GM23338 (cell line): ENCODE measurements around the gene EXOSC3. TPM values are rescaled to one million over a fixed set of nuclear protein-coding genes. Genes with fewer than 3 reads are reported as not detected.

Source experiments
- ATAC-seq: fragments of 200-7000 bp; cut with Tn5 transposase; 3 replicates; pipeline ENCODE4 v1.9.1; 2020
- DNase-seq: peaks from one replicate; pipeline ENCODE4 v3.0.0-alpha.2; 2015; ENCODE audit warnings: low spot score
- H2AFZ ChIP-seq: fragments of 200-600 bp; sonication (generic); 2 replicates; pipeline ENCODE4 v1.8.0; 2016; ENCODE audit warnings: antibody characterized with exemption, mild to moderate bottlenecking, moderate library complexity
- H3F3A ChIP-seq: fragments of 200-600 bp; sonication (generic); replicated peaks from 2 replicates; pipeline ENCODE4 v1.8.0; 2017; ENCODE audit warnings: antibody characterized with exemption, mixed run types, low read depth
- H3K27ac ChIP-seq: fragments of 200-600 bp; sonication (generic); 2 replicates; pipeline ENCODE4 v1.6.1; 2016; ENCODE audit warnings: low read depth
- H3K27me3 ChIP-seq: fragments of 200-600 bp; sonication (generic); 2 replicates; pipeline ENCODE4 v1.8.0; 2016; ENCODE audit warnings: mild to moderate bottlenecking, mixed run types, moderate library complexity; ENCODE audit not compliant: insufficient read depth
- H3K36me3 ChIP-seq: fragments of 200-600 bp; sonication (generic); 2 replicates; pipeline ENCODE4 v1.8.0; 2016; ENCODE audit warnings: mild to moderate bottlenecking; ENCODE audit not compliant: insufficient read depth
- H3K4me1 ChIP-seq: fragments of 200-600 bp; sonication (generic); 2 replicates; pipeline ENCODE4 v1.8.0; 2016; ENCODE audit warnings: mild to moderate bottlenecking, moderate library complexity; ENCODE audit not compliant: insufficient read depth
- H3K4me2 ChIP-seq: fragments of 200-600 bp; sonication (generic); 2 replicates; pipeline ENCODE4 v1.7.1; 2017; ENCODE audit warnings: mixed run types
- H3K4me3 ChIP-seq: fragments of 200-600 bp; sonication (generic); 2 replicates; pipeline ENCODE4 v1.6.1; 2016; ENCODE audit warnings: mixed run types
- H3K79me2 ChIP-seq: fragments of 200-600 bp; sonication (generic); replicated peaks from 2 replicates; pipeline ENCODE4 v1.8.0; 2017; ENCODE audit warnings: mild to moderate bottlenecking; ENCODE audit not compliant: insufficient read depth
- H3K9me2 ChIP-seq: fragments of 200-600 bp; sonication (generic); 2 replicates; pipeline ENCODE4 v1.8.0; 2017; ENCODE audit not compliant: insufficient read depth
- H4K20me1 ChIP-seq: fragments of 200-600 bp; sonication (generic); replicated peaks from 2 replicates; pipeline ENCODE4 v1.8.0; 2017; ENCODE audit warnings: mild to moderate bottlenecking; ENCODE audit not compliant: insufficient read depth
- H3K27ac Mint-ChIP-seq: 2 replicates; pipeline ENCODE4 v1.8.0; 2020; ENCODE audit warnings: inconsistent platforms, mild to moderate bottlenecking, moderate library complexity, mixed read lengths
- H3K27me3 Mint-ChIP-seq: 3 replicates; pipeline ENCODE4 v1.8.0; 2022; ENCODE audit warnings: low read depth, mild to moderate bottlenecking, moderate library complexity, mixed read lengths, inconsistent platforms; ENCODE audit not compliant: insufficient read depth, poor library complexity
- H3K36me3 Mint-ChIP-seq: 3 replicates; pipeline ENCODE4 v1.8.0; 2021; ENCODE audit warnings: low read depth, mild to moderate bottlenecking, inconsistent platforms, moderate library complexity, mixed read lengths
- H3K4me1 Mint-ChIP-seq: 3 replicates; pipeline ENCODE4 v1.8.0; 2020; ENCODE audit warnings: mild to moderate bottlenecking, inconsistent platforms, mixed read lengths
- H3K4me3 Mint-ChIP-seq: 3 replicates; pipeline ENCODE4 v1.8.0; 2021; ENCODE audit warnings: moderate library complexity, mild to moderate bottlenecking, inconsistent platforms, mixed read lengths
- H3K9me3 Mint-ChIP-seq: 3 replicates; pipeline ENCODE4 v1.8.0; 2020; ENCODE audit warnings: moderate library complexity, mild to moderate bottlenecking, inconsistent platforms, mixed read lengths
- CREB1 ChIP-seq: fragments of 250-450 bp; sonication (Bioruptor Pico); IDR thresholded peaks from 2 replicates; pipeline ENCODE4 v1.5.0; 2020; ENCODE audit warnings: low read depth, mild to moderate bottlenecking, moderate library complexity
- ETS1 ChIP-seq: IDR thresholded peaks from 2 replicates; pipeline ENCODE4 v1.6.1; 2016; ENCODE audit warnings: antibody characterized with exemption
- EZH2 ChIP-seq: fragments of 200-600 bp; sonication (generic); IDR thresholded peaks from one replicate; pipeline ENCODE4 v1.8.0; 2017; ENCODE audit warnings: antibody characterized with exemption, mild to moderate bottlenecking, low read depth; ENCODE audit not compliant: unreplicated experiment
- EZH2phosphoT487 ChIP-seq: fragments of 200-600 bp; sonication (generic); IDR thresholded peaks from one replicate; pipeline ENCODE4 v1.8.1; 2018; ENCODE audit warnings: antibody characterized with exemption; ENCODE audit not compliant: unreplicated experiment
- JUNB ChIP-seq: IDR thresholded peaks from one replicate; pipeline ENCODE4 v1.6.1; 2016; ENCODE audit warnings: antibody characterized with exemption; ENCODE audit not compliant: unreplicated experiment
- NANOG ChIP-seq: IDR thresholded peaks from 2 replicates; pipeline ENCODE4 v1.6.1; 2016; ENCODE audit warnings: antibody characterized with exemption, borderline replicate concordance
- POLR2AphosphoS5 ChIP-seq: IDR thresholded peaks from 2 replicates; pipeline ENCODE4 v1.6.1; 2016; ENCODE audit warnings: antibody characterized with exemption, low read depth
- STAT1 ChIP-seq: IDR thresholded peaks from one replicate; pipeline ENCODE4 v1.6.1; 2016; ENCODE audit warnings: antibody characterized with exemption; ENCODE audit not compliant: unreplicated experiment
- ZNF114 ChIP-seq: fragments of 250-450 bp; sonication (Bioruptor Pico); IDR thresholded peaks from 2 replicates; pipeline ENCODE4 v1.5.0; 2020; ENCODE audit warnings: mild to moderate bottlenecking, moderate library complexity
- ZNF331 ChIP-seq: fragments of 250-450 bp; sonication (Bioruptor Pico); IDR thresholded peaks from 2 replicates; pipeline ENCODE4 v1.5.0; 2020; ENCODE audit warnings: low read depth, mild to moderate bottlenecking, moderate library complexity
- polyA plus RNA-seq: library from polyadenylated mRNA; unstranded; fragments of >200 nt; fragmentation: Nextera tagmentation; extraction: Ambion mirVana; gene quantifications from 2 replicates; pipeline ENCODE4 v1.2.1, GENCODE V29; 2016
- total RNA-seq: library from RNA; depleted of rRNA; stranded (reverse); fragments of >200 nt; shearing (Covaris generic); gene quantifications from 2 replicates; pipeline ENCODE4 v1.2.3, GENCODE V29; 2014
- TF ChIP-seq, protein P1 (sequence below): fragments of 250-450 bp; sonication (Bioruptor Pico); IDR thresholded peaks from 2 replicates; pipeline ENCODE4 v1.5.0; 2020; ENCODE audit warnings: mild to moderate bottlenecking, moderate library complexity
- TF ChIP-seq, protein P2 (sequence below): IDR thresholded peaks from one replicate; pipeline ENCODE4 v1.6.1; 2018; ENCODE audit warnings: antibody characterized with exemption; ENCODE audit not compliant: unreplicated experiment
- TF ChIP-seq, protein P3 (sequence below), 2 experiments: fragments of 200-600 bp in 1 of 2; sonication (generic) in 1 of 2; conservative IDR thresholded peaks; 2 replicates each; pipeline versions ENCODE4 v1.5.1 to v1.6.1; 2016 to 2017; ENCODE audit warnings: antibody characterized with exemption in 2 of 2, low read depth in 2 of 2, mild to moderate bottlenecking in 2 of 2, moderate library complexity in 1 of 2

EXOSC3 gene
- total and polyA plus RNA-seq, 2 experiments from 2014 or later, result 62.3 to 149 TPM

GRCh38 chr9:37732086-37732741 is 52.6 kb downstream of the EXOSC3 start:
- TF ChIP-seq STAT1 (no peak), ETS1 (no peak), CREB1 (CRISPR knock-in tag) (no peak), POLR2AphosphoS5 (no peak), NANOG (no peak), JUNB (no peak), ZNF331 (CRISPR knock-in tag) (no peak), EZH2 (no peak), EZH2phosphoT487 (no peak), ZNF114 (CRISPR knock-in tag) (no peak)
- TF ChIP-seq, protein P1, sequence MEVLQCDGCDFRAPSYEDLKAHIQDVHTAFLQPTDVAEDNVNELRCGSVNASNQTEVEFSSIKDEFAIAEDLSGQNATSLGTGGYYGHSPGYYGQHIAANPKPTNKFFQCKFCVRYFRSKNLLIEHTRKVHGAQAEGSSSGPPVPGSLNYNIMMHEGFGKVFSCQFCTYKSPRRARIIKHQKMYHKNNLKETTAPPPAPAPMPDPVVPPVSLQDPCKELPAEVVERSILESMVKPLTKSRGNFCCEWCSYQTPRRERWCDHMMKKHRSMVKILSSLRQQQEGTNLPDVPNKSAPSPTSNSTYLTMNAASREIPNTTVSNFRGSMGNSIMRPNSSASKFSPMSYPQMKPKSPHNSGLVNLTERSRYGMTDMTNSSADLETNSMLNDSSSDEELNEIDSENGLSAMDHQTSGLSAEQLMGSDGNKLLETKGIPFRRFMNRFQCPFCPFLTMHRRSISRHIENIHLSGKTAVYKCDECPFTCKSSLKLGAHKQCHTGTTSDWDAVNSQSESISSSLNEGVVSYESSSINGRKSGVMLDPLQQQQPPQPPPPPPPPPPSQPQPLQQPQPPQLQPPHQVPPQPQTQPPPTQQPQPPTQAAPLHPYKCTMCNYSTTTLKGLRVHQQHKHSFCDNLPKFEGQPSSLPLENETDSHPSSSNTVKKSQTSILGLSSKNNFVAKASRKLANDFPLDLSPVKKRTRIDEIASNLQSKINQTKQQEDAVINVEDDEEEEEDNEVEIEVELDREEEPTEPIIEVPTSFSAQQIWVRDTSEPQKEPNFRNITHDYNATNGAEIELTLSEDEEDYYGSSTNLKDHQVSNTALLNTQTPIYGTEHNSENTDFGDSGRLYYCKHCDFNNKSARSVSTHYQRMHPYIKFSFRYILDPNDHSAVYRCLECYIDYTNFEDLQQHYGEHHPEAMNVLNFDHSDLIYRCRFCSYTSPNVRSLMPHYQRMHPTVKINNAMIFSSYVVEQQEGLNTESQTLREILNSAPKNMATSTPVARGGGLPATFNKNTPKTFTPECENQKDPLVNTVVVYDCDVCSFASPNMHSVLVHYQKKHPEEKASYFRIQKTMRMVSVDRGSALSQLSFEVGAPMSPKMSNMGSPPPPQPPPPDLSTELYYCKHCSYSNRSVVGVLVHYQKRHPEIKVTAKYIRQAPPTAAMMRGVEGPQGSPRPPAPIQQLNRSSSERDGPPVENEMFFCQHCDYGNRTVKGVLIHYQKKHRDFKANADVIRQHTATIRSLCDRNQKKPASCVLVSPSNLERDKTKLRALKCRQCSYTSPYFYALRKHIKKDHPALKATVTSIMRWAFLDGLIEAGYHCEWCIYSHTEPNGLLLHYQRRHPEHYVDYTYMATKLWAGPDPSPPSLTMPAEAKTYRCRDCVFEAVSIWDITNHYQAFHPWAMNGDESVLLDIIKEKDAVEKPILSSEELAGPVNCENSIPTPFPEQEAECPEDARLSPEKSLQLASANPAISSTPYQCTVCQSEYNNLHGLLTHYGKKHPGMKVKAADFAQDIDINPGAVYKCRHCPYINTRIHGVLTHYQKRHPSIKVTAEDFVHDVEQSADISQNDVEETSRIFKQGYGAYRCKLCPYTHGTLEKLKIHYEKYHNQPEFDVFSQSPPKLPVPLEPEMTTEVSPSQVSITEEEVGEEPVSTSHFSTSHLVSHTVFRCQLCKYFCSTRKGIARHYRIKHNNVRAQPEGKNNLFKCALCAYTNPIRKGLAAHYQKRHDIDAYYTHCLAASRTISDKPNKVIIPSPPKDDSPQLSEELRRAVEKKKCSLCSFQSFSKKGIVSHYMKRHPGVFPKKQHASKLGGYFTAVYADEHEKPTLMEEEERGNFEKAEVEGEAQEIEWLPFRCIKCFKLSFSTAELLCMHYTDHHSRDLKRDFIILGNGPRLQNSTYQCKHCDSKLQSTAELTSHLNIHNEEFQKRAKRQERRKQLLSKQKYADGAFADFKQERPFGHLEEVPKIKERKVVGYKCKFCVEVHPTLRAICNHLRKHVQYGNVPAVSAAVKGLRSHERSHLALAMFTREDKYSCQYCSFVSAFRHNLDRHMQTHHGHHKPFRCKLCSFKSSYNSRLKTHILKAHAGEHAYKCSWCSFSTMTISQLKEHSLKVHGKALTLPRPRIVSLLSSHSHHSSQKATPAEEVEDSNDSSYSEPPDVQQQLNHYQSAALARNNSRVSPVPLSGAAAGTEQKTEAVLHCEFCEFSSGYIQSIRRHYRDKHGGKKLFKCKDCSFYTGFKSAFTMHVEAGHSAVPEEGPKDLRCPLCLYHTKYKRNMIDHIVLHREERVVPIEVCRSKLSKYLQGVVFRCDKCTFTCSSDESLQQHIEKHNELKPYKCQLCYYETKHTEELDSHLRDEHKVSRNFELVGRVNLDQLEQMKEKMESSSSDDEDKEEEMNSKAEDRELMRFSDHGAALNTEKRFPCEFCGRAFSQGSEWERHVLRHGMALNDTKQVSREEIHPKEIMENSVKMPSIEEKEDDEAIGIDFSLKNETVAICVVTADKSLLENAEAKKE (CRISPR knock-in tag), result no peak
- TF ChIP-seq, protein P2, sequence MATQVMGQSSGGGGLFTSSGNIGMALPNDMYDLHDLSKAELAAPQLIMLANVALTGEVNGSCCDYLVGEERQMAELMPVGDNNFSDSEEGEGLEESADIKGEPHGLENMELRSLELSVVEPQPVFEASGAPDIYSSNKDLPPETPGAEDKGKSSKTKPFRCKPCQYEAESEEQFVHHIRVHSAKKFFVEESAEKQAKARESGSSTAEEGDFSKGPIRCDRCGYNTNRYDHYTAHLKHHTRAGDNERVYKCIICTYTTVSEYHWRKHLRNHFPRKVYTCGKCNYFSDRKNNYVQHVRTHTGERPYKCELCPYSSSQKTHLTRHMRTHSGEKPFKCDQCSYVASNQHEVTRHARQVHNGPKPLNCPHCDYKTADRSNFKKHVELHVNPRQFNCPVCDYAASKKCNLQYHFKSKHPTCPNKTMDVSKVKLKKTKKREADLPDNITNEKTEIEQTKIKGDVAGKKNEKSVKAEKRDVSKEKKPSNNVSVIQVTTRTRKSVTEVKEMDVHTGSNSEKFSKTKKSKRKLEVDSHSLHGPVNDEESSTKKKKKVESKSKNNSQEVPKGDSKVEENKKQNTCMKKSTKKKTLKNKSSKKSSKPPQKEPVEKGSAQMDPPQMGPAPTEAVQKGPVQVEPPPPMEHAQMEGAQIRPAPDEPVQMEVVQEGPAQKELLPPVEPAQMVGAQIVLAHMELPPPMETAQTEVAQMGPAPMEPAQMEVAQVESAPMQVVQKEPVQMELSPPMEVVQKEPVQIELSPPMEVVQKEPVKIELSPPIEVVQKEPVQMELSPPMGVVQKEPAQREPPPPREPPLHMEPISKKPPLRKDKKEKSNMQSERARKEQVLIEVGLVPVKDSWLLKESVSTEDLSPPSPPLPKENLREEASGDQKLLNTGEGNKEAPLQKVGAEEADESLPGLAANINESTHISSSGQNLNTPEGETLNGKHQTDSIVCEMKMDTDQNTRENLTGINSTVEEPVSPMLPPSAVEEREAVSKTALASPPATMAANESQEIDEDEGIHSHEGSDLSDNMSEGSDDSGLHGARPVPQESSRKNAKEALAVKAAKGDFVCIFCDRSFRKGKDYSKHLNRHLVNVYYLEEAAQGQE, result no peak
- TF ChIP-seq, protein P3, sequence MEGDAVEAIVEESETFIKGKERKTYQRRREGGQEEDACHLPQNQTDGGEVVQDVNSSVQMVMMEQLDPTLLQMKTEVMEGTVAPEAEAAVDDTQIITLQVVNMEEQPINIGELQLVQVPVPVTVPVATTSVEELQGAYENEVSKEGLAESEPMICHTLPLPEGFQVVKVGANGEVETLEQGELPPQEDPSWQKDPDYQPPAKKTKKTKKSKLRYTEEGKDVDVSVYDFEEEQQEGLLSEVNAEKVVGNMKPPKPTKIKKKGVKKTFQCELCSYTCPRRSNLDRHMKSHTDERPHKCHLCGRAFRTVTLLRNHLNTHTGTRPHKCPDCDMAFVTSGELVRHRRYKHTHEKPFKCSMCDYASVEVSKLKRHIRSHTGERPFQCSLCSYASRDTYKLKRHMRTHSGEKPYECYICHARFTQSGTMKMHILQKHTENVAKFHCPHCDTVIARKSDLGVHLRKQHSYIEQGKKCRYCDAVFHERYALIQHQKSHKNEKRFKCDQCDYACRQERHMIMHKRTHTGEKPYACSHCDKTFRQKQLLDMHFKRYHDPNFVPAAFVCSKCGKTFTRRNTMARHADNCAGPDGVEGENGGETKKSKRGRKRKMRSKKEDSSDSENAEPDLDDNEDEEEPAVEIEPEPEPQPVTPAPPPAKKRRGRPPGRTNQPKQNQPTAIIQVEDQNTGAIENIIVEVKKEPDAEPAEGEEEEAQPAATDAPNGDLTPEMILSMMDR (conservative IDR thresholded peaks at IDR 0.05; ENCODE audit: low read depth in 2 of 2), result no peak
- Histone ChIP-seq H3K4me1 (no peaks in the 10 kb centered on the region), H3K9me2 (no peaks in the 10 kb centered on the region), H2AFZ (no peak overlapping the region), H3K4me3 (no peak overlapping the region), H4K20me1 (no peaks in the 10 kb centered on the region), H3K79me2 (no peaks in the 10 kb centered on the region), H3F3A (no peaks in the 10 kb centered on the region), H3K27me3 (no peaks in the 10 kb centered on the region), H3K4me2 (no peak overlapping the region), H3K36me3 (no peaks in the 10 kb centered on the region), H3K27ac (no peak overlapping the region)
- Mint-ChIP-seq H3K4me1 (peaks cover 9% of the 10 kb centered on the region), H3K4me3 (no peak overlapping the region), H3K27ac (no peak overlapping the region), H3K27me3 (peaks cover 3% of the 10 kb centered on the region), H3K9me3 (no peaks in the 10 kb centered on the region), H3K36me3 (no peaks in the 10 kb centered on the region)
- ATAC-seq (no peak), DNase-seq (no peak)
